ENCODE measurements around the gene AHCYL1. TPM values are rescaled to one million over a fixed set of nuclear protein-coding genes. Genes with fewer than 3 reads are reported as not detected.
A peak's percentile ranks its signal among the peaks of the same experiment; 100 is the strongest.

Gene AHCYL1
- total RNA-seq, 1 donor from 2014 or later = 71.0 TPM

- no peak for DNase-seq (ENCODE audit: low spot score)
Observed at GRCh38 chr1:110035236-110035752, 50.7 kb downstream of the AHCYL1 start.

GRCh38 chr1:110038271-110038670 lies 53.7 kb downstream of the AHCYL1 start:
- DNase-seq (ENCODE audit: low spot score) = no peak

GRCh38 chr1:110039641-110040040 lies 55.1 kb downstream of the AHCYL1 start:
- no peak for DNase-seq (ENCODE audit: low spot score)

GRCh38 chr1:110040548-110040947 lies 56.0 kb downstream of the AHCYL1 start:
- no peak for DNase-seq (ENCODE audit: low spot score)

- no peak for DNase-seq (ENCODE audit: low spot score)
Observed at GRCh38 chr1:110043016-110043415, 58.5 kb downstream of the AHCYL1 start.

- DNase-seq (ENCODE audit: low spot score) = no peak
Observed at GRCh38 chr1:110047463-110047862, 62.9 kb downstream of the AHCYL1 start.

GRCh38 chr1:110048240-110048639 lies 63.7 kb downstream of the AHCYL1 start:
- DNase-seq (ENCODE audit: low spot score) = no peak

- no peak for DNase-seq (ENCODE audit: low spot score)
Observed at GRCh38 chr1:110048923-110049601, 64.5 kb downstream of the AHCYL1 start.

GRCh38 chr1:110049801-110050601 lies 65.4 kb downstream of the AHCYL1 start:
- no peak for DNase-seq (ENCODE audit: low spot score)

- no peak for DNase-seq (ENCODE audit: low spot score)
Observed at GRCh38 chr1:110050602-110051261, 66.2 kb downstream of the AHCYL1 start.

- no peak for DNase-seq (ENCODE audit: low spot score)
Observed at GRCh38 chr1:110051262-110051648, 66.7 kb downstream of the AHCYL1 start.

- peak; percentile 70 for DNase-seq (ENCODE audit: low spot score)
Observed at GRCh38 chr1:110053552-110054428, 69.2 kb downstream of the AHCYL1 start.

GRCh38 chr1:110055493-110056284 lies 71.1 kb downstream of the AHCYL1 start:
- DNase-seq (ENCODE audit: low spot score) = no peak

- DNase-seq (ENCODE audit: low spot score) = no peak
Observed at GRCh38 chr1:110056285-110056683, 71.7 kb downstream of the AHCYL1 start.

- no peak for DNase-seq (ENCODE audit: low spot score)
Observed at GRCh38 chr1:110056776-110057175, 72.2 kb downstream of the AHCYL1 start.

GRCh38 chr1:110057963-110058518 lies 73.5 kb downstream of the AHCYL1 start:
- no peak for DNase-seq (ENCODE audit: low spot score)

- no peak for DNase-seq (ENCODE audit: low spot score)
Observed at GRCh38 chr1:110058591-110058990, 74.0 kb downstream of the AHCYL1 start.

- no peak for DNase-seq (ENCODE audit: low spot score)
Observed at GRCh38 chr1:110059133-110059863, 74.7 kb downstream of the AHCYL1 start.

GRCh38 chr1:110060034-110060661 lies 75.6 kb downstream of the AHCYL1 start:
- no peak for DNase-seq (ENCODE audit: low spot score)
